Glomerular visceral epithelial cell (primary cell): Measurements from ENCODE around the gene ANKRD10.

Source experiments
- DNase-seq: peaks from one replicate; pipeline ENCODE4 v3.0.0-alpha.2; 2016; ENCODE audit errors: extremely low spot score

ANKRD10 gene

GRCh38 chr13:110914331-110915056 lies 375 bp downstream of the ANKRD10 start:
- DNase-seq: peak; percentile 80

GRCh38 chr13:110914081-110914330 lies 863 bp downstream of the ANKRD10 start:
- no peak for DNase-seq

GRCh38 chr13:110913322-110914080 lies 1.4 kb downstream of the ANKRD10 start:
- DNase-seq: no peak

GRCh38 chr13:110912651-110913051 lies 2.2 kb downstream of the ANKRD10 start:
- DNase-seq: peak; percentile 51

- no peak for DNase-seq
Measured at GRCh38 chr13:110911880-110912279, 3.0 kb downstream of the ANKRD10 start.

- DNase-seq: no peak
Measured at GRCh38 chr13:110910013-110910890, 4.6 kb downstream of the ANKRD10 start.

GRCh38 chr13:110907951-110908898 lies 6.6 kb downstream of the ANKRD10 start:
- DNase-seq: peak; percentile 49

- DNase-seq: no peak
Measured at GRCh38 chr13:110907301-110907700, 7.6 kb downstream of the ANKRD10 start.

GRCh38 chr13:110904748-110905147 lies 10.1 kb downstream of the ANKRD10 start:
- DNase-seq: no peak

- no peak for DNase-seq
Measured at GRCh38 chr13:110902370-110902769, 12.5 kb downstream of the ANKRD10 start.

GRCh38 chr13:110897521-110897920 lies 17.3 kb downstream of the ANKRD10 start:
- no peak for DNase-seq

GRCh38 chr13:110897014-110897413 lies 17.9 kb downstream of the ANKRD10 start:
- DNase-seq: no peak

- no peak for DNase-seq
Measured at GRCh38 chr13:110894086-110894485, 20.8 kb downstream of the ANKRD10 start.

GRCh38 chr13:110893571-110893970 lies 21.3 kb downstream of the ANKRD10 start:
- DNase-seq: no peak

GRCh38 chr13:110890279-110891165 lies 24.3 kb downstream of the ANKRD10 start:
- DNase-seq: no peak

GRCh38 chr13:110888390-110888789 lies 26.5 kb downstream of the ANKRD10 start:
- no peak for DNase-seq

- no peak for DNase-seq
Measured at GRCh38 chr13:110887597-110888333, 27.1 kb downstream of the ANKRD10 start.

GRCh38 chr13:110886870-110887596 lies 27.8 kb downstream of the ANKRD10 start:
- DNase-seq: no peak
